ENCODE results near the gene NRL. TPM values are rescaled to one million over a fixed set of nuclear protein-coding genes. Genes with fewer than 3 reads are reported as not detected.

NRL gene
- polyA plus RNA-seq, 10 donors = 0.98 to 1.6 (median 1.2) TPM

Other genes starting within 250 kb of the NRL start
- 10 to 100 TPM; 10.4 to 29.7 (median 20.1) TPM for gene DHRS4, start 161.2 kb downstream of the NRL start, polyA plus RNA-seq (ENCODE audit: insufficient read length in 10 of 10)
- 10 to 100 TPM in 8 of 10 donors, 1 to 10 TPM in 2; 8.4 to 17.3 (median 13.8) TPM for gene DHRS4L2, start 126.0 kb downstream of the NRL start, polyA plus RNA-seq (ENCODE audit: insufficient read length in 10 of 10)
- under 1 TPM; 0.09 to 0.50 (median 0.17) TPM for gene CARMIL3, start 62.9 kb downstream of the NRL start, polyA plus RNA-seq (ENCODE audit: insufficient read length in 10 of 10)
- gene CPNE6, start 43.4 kb downstream of the NRL start, polyA plus RNA-seq (ENCODE audit: insufficient read length in 10 of 10) = under 1 TPM in 1 of 10 donors, not detected in 9; 0.07 TPM
- gene PCK2, start 20.6 kb downstream of the NRL start, polyA plus RNA-seq (ENCODE audit: insufficient read length in 10 of 10) = 1 to 10 TPM; 2.8 to 6.0 (median 3.5) TPM
- 10 to 100 TPM; 35.0 to 45.0 (median 38.1) TPM for gene DCAF11, start 172 bp downstream of the NRL start, polyA plus RNA-seq (ENCODE audit: insufficient read length in 10 of 10)
- gene FITM1, start 15.7 kb upstream of the NRL start, polyA plus RNA-seq (ENCODE audit: insufficient read length in 10 of 10) = 100 to 1,000 TPM in 8 of 10 donors, 10 to 100 TPM in 2; 68.5 to 142 (median 118) TPM
- 100 to 1,000 TPM in 8 of 10 donors, 10 to 100 TPM in 2; 96.2 to 122 (median 112) TPM for gene PSME1, start 21.2 kb upstream of the NRL start, polyA plus RNA-seq (ENCODE audit: insufficient read length in 10 of 10)
- 10 to 100 TPM; 19.1 to 30.8 (median 26.9) TPM for gene EMC9, start 26.6 kb upstream of the NRL start, polyA plus RNA-seq (ENCODE audit: insufficient read length in 10 of 10)
- 10 to 100 TPM; 72.7 to 96.7 (median 84.4) TPM for gene PSME2, start 31.7 kb upstream of the NRL start, polyA plus RNA-seq (ENCODE audit: insufficient read length in 10 of 10)
- 10 to 100 TPM; 26.5 to 46.0 (median 33.1) TPM for gene RNF31, start 32.5 kb upstream of the NRL start, polyA plus RNA-seq (ENCODE audit: insufficient read length in 10 of 10)
- gene IRF9, start 46.3 kb upstream of the NRL start, polyA plus RNA-seq (ENCODE audit: insufficient read length in 10 of 10) = 10 to 100 TPM; 23.8 to 36.0 (median 28.2) TPM
- gene REC8, start 57.1 kb upstream of the NRL start, polyA plus RNA-seq (ENCODE audit: insufficient read length in 10 of 10) = 10 to 100 TPM in 6 of 10 donors, 1 to 10 TPM in 4; 5.7 to 11.6 (median 10.7) TPM
- 10 to 100 TPM; 21.5 to 31.8 (median 26.6) TPM for gene IPO4, start 73.9 kb upstream of the NRL start, polyA plus RNA-seq (ENCODE audit: insufficient read length in 10 of 10)
- gene TM9SF1, start 80.5 kb upstream of the NRL start, polyA plus RNA-seq (ENCODE audit: insufficient read length in 10 of 10) = 10 to 100 TPM; 11.2 to 25.1 (median 17.6) TPM
- gene TSSK4, start 90.7 kb upstream of the NRL start, polyA plus RNA-seq (ENCODE audit: insufficient read length in 10 of 10) = 1 to 10 TPM; 1.8 to 8.7 (median 2.8) TPM
- gene CHMP4A, start 98.5 kb upstream of the NRL start, polyA plus RNA-seq (ENCODE audit: insufficient read length in 10 of 10) = 10 to 100 TPM; 26.0 to 44.1 (median 34.5) TPM
- gene MDP1, start 101.1 kb upstream of the NRL start, polyA plus RNA-seq (ENCODE audit: insufficient read length in 10 of 10) = 10 to 100 TPM in 1 of 10 donors, 1 to 10 TPM in 9; 6.1 to 10.2 (median 8.0) TPM
- gene NEDD8, start 117.4 kb upstream of the NRL start, polyA plus RNA-seq (ENCODE audit: insufficient read length in 10 of 10) = 100 to 1,000 TPM; 168 to 226 (median 186) TPM
- 10 to 100 TPM; 41.5 to 57.6 (median 50.7) TPM for gene GMPR2, start 118.0 kb upstream of the NRL start, polyA plus RNA-seq (ENCODE audit: insufficient read length in 10 of 10)
- 10 to 100 TPM; 33.5 to 43.0 (median 41.5) TPM for gene TINF2, start 127.7 kb upstream of the NRL start, polyA plus RNA-seq (ENCODE audit: insufficient read length in 10 of 10)
- 1 to 10 TPM in 7 of 10 donors, under 1 TPM in 3; 0.82 to 3.9 (median 1.3) TPM for gene TGM1, start 148.2 kb upstream of the NRL start, polyA plus RNA-seq (ENCODE audit: insufficient read length in 10 of 10)
- 10 to 100 TPM in 9 of 10 donors, 1 to 10 TPM in 1; 10.0 to 20.1 (median 13.3) TPM for gene RABGGTA, start 156.6 kb upstream of the NRL start, polyA plus RNA-seq (ENCODE audit: insufficient read length in 10 of 10)
- 10 to 100 TPM; 10.9 to 21.2 (median 17.0) TPM for gene DHRS1, start 184.8 kb upstream of the NRL start, polyA plus RNA-seq (ENCODE audit: insufficient read length in 10 of 10)
- gene NOP9, start 184.9 kb upstream of the NRL start, polyA plus RNA-seq (ENCODE audit: insufficient read length in 10 of 10) = 10 to 100 TPM; 18.6 to 24.6 (median 20.0) TPM
- gene CIDEB, start 193.0 kb upstream of the NRL start, polyA plus RNA-seq (ENCODE audit: insufficient read length in 10 of 10) = 10 to 100 TPM in 7 of 10 donors, 1 to 10 TPM in 3; 8.3 to 15.5 (median 12.0) TPM
- gene LTB4R2, start 195.2 kb upstream of the NRL start, polyA plus RNA-seq (ENCODE audit: insufficient read length in 10 of 10) = 1 to 10 TPM; 1.4 to 3.4 (median 2.7) TPM
- gene LTB4R, start 196.6 kb upstream of the NRL start, polyA plus RNA-seq (ENCODE audit: insufficient read length in 10 of 10) = 1 to 10 TPM; 2.2 to 6.7 (median 3.6) TPM
- 10 to 100 TPM in 6 of 10 donors, 1 to 10 TPM in 4; 8.5 to 23.7 (median 14.3) TPM for gene ADCY4, start 220.1 kb upstream of the NRL start, polyA plus RNA-seq (ENCODE audit: insufficient read length in 10 of 10)
- gene RIPK3, start 225.0 kb upstream of the NRL start, polyA plus RNA-seq (ENCODE audit: insufficient read length in 10 of 10) = 1 to 10 TPM in 8 of 10 donors, under 1 TPM in 2; 0.78 to 2.3 (median 1.8) TPM